Measurements from ENCODE around the gene METTL26. TPM values are rescaled to one million over a fixed set of nuclear protein-coding genes. Genes with fewer than 3 reads are reported as not detected.

METTL26 gene
- total and polyA plus RNA-seq, 8 donors, result 37.2 to 70.4 (median 54.5) TPM

DNA sequence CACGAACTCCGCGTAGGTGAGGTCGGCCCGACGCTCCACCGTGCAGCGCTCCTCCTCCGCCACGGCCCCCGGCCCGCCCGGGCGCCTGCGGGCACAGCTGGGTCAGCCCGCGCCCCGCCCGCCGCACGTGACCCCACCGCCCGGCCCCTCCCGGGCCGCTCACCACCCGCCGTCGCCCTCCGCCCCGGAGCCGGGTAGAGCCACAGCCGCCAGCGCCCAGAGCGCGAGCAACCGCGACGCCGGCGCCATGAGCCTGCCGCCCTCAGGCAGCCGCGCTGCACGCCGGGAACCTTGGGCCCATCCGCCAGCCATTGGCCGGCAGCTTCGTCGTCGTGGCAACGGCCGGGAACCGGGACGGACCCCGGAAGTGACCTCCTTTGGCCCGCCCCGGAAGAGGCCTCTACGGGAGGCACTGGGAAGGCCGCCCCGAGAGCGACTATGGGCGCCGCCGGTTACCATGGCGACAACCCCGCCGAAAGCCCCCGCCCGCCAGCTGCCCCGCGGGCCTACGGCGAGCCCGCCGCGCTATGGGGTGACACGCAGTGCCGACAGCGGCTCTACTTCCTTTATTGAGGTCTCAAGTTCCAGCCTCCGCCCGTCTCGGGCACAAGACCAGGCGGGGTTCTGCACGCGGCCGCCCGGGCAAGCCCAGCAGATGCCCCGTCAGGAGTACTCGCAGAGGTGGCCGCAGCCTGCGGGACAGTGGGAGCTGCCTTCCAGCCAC, 48.1 kb upstream of the METTL26 start, which contains the start of gene JMJD8:
Gene JMJD8, minus strand, starts transcription at position 264 of the 724 bp plus-strand sequence. Its CDS starts 15 bp downstream, at position 249.
- peak; percentile 91 to 100 (median 97) for DNase-seq
- ATAC-seq, result peak; percentile 72
- TF ChIP-seq, protein P1, sequence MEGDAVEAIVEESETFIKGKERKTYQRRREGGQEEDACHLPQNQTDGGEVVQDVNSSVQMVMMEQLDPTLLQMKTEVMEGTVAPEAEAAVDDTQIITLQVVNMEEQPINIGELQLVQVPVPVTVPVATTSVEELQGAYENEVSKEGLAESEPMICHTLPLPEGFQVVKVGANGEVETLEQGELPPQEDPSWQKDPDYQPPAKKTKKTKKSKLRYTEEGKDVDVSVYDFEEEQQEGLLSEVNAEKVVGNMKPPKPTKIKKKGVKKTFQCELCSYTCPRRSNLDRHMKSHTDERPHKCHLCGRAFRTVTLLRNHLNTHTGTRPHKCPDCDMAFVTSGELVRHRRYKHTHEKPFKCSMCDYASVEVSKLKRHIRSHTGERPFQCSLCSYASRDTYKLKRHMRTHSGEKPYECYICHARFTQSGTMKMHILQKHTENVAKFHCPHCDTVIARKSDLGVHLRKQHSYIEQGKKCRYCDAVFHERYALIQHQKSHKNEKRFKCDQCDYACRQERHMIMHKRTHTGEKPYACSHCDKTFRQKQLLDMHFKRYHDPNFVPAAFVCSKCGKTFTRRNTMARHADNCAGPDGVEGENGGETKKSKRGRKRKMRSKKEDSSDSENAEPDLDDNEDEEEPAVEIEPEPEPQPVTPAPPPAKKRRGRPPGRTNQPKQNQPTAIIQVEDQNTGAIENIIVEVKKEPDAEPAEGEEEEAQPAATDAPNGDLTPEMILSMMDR (IDR thresholded peaks at IDR 0.05), result no peak
- peaks cover 31 to 67% of the 10 kb centered on the region in 2 donors for H3K4me1 ChIP-seq
- intact Hi-C loops (cut with DNase I), result no loop called here
- peak within 1 kb of the TSS; percentile 68 to 79 for H3K4me3 ChIP-seq
- peaks cover 0 to 53% of the 10 kb centered on the region in 2 donors for H3K36me3 ChIP-seq
- H3K27me3 ChIP-seq, result no peaks in the 10 kb centered on the region
- peak within 1 kb of the TSS; percentile 62 to 89 for H3K27ac ChIP-seq
- no peaks in the 10 kb centered on the region for H3K9me3 ChIP-seq

DNA sequence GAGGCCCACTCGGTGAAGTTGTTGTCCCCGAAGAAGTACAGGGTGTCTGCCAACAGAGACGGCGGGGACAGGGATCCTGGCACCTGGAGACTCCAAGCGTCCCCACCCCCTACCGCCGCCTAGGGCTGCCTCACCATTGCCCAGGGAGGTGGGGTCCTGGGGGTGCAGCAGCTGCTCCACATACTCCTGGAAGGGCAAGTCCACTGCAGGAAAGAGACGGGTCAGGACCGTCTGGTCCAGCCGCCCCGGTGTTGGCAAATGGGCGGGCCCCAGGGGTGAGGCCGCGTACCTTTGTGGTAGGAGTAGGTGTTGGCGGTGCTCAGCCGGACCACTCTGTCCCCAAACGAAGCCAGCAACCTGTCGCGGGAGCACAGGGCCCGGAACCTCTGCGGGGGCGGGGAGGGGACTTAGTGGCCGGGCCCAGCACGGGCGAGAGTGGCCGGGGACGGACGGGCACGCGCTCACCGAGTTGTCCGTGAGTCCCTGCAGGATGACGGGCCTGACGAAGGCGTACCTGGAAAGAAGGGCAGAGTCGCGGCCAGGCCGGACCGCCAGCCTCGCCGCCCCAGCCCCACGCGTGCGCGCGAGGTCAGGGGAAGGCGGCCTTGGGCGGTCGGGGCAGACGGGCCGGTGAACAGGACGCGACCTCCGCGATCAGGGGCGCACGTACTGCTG, 47.4 kb upstream of the METTL26 start:
- no peak for ATAC-seq

DNA sequence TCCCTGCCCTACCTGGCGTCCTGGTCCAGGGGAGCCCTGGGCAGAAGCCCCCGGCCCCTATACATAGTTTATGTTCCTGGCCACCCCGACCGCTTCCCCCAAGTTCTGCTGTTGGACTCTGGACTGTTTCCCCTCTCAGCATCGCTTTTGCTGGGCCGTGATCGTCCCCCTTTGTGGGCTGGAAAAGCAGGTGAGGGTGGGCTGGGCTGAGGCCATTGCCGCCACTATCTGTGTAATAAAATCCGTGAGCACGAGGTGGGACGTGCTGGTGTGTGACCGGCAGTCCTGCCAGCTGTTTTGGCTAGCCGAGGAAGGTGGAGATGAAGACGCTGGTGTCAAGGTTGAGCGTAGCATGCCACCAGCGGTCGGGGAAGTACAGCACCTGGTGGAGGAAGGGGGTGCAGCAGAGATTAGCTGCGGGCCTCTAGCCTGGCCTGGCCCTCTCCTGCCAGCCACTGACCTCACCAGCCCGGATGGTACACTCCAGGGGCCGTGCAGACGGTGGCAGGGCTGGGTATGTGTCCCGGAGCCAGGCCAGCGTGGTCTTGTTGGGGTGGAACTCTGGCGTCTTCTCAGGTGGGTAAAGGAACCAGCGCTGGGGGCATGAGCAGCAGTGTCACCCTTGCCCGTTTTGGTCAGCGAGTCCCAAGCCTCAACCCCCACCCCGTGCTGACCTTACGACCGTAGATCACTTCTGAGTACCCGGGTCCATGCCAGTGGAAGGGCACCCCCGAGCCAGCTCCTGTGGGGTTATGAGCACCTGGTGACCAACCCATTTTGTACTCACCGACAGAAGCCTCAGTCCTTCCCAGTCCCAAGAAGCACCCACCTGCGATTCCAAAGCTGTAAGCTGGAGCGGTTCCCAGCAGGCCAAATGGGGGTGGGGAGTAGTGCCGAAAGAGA, 46.6 kb upstream of the METTL26 start:
- no peak for DNase-seq
- intact Hi-C loops (cut with DNase I), result no loop called here
- no peak overlapping the region for H3K27ac ChIP-seq
- H3K4me1 ChIP-seq, result peaks cover 30 to 58% of the 10 kb centered on the region in 2 donors
- H3K36me3 ChIP-seq, result peaks cover 0 to 50% of the 10 kb centered on the region in 2 donors
- ATAC-seq, result no peak
- TF ChIP-seq, protein P1 (IDR thresholded peaks at IDR 0.05), result no peak
- no peaks in the 10 kb centered on the region for H3K9me3 ChIP-seq
- H3K27me3 ChIP-seq, result no peaks in the 10 kb centered on the region
- peak overlapping the region in 1 of 2 donors; percentile 79 for H3K4me3 ChIP-seq

More for the DNA sequence above, 47.4 kb upstream of the METTL26 start:
- no peaks in the 10 kb centered on the region for H3K27me3 ChIP-seq
- H3K4me1 ChIP-seq, result peaks cover 30 to 62% of the 10 kb centered on the region in 2 donors
- H3K27ac ChIP-seq, result peak overlapping the region in 1 of 2 donors; percentile 89
- peaks cover 0 to 53% of the 10 kb centered on the region in 2 donors for H3K36me3 ChIP-seq
- no peaks in the 10 kb centered on the region for H3K9me3 ChIP-seq
- TF ChIP-seq, protein P1 (IDR thresholded peaks at IDR 0.05), result no peak
- H3K4me3 ChIP-seq, result peak overlapping the region; percentile 68 to 79
- intact Hi-C loops (cut with DNase I), result no loop called here
- DNase-seq, result peak in 1 of 4 donors; percentile 39

GRCh38 chr16:681746-682427, 45.8 kb upstream of the METTL26 start:
- ATAC-seq (no peak), DNase-seq (no peak)
- Histone ChIP-seq H3K27me3 (peaks cover 0 to 8% of the 10 kb centered on the region in 2 donors), H3K4me3 (peak overlapping the region in 1 of 2 donors; percentile 70), H3K9me3 (no peaks in the 10 kb centered on the region), H3K4me1 (peaks cover 30 to 67% of the 10 kb centered on the region in 2 donors), H3K27ac (no peak overlapping the region), H3K36me3 (peaks cover 0 to 42% of the 10 kb centered on the region in 2 donors)
- TF ChIP-seq, protein P1 (IDR thresholded peaks at IDR 0.05), result no peak
- intact Hi-C loops (cut with DNase I), result no loop called here

All from left lung (tissue), 10 donors.